K562 (cell line): ENCODE results near the gene SMAD1. TPM values are rescaled to one million over a fixed set of nuclear protein-coding genes. Genes with fewer than 3 reads are reported as not detected.

Source experiments
- REST ChIP-seq, 2 experiments: fragments of 450-650 bp; formaldehyde crosslinking in 1 of 2; IDR thresholded peaks; 2 replicates each; pipeline versions ENCODE4 v1.4.0 to v1.6.1; 2014 to 2020; ENCODE audit warnings: mild to moderate bottlenecking in 2 of 2, borderline replicate concordance in 1 of 2, low read depth in 1 of 2
- TOE1 ChIP-seq, 2 experiments: fragments of 450-650 bp in 1 of 2; sonication (generic) in 1 of 2; formaldehyde crosslinking in 1 of 2; IDR thresholded peaks; 2 replicates each; pipeline versions ENCODE4 v1.7.1 to v1.8.0; 2016 to 2022; ENCODE audit warnings: borderline replicate concordance in 2 of 2, mild to moderate bottlenecking in 2 of 2, antibody characterized with exemption in 1 of 2, inconsistent platforms in 1 of 2, low read depth in 1 of 2, missing genetic modification reagents in 1 of 2, moderate library complexity in 1 of 2
- polyA plus RNA-seq, 8 experiments: library from polyadenylated mRNA; depleted of rRNA in 4 of 8; stranded (reverse) in 5 of 8; unstranded in 3 of 8; fragments of >200 nt; fragmentation: Nextera tagmentation in 2 of 8; fragmentation: Illumina TruSeq in 1 of 8; extraction: Ambion mirVana in 2 of 8; extraction: Trizol in 1 of 8; gene quantifications; 2 replicates each; pipeline versions ENCODE4 v1.2.1 to v1.2.3, GENCODE V29; 2011 to 2014; ENCODE audit warnings: inconsistent platforms in 1 of 8, missing spikeins in 1 of 8
- total RNA-seq, 7 experiments: library from RNA; depleted of rRNA in 6 of 7; stranded (reverse); fragments of >200 nt in 6 of 7; fragmentation: Illumina TruSeq in 2 of 7; extraction: Trizol in 2 of 7; gene quantifications; 2 replicates each; pipeline versions ENCODE4 v1.2.1 to v1.2.3, GENCODE V29; 2011 to 2021; ENCODE audit warnings: low replicate concordance in 1 of 7

SMAD1 gene
- total and polyA plus RNA-seq, 9 of the 15 experiments (the other 6 are each of a cell fraction or from before 2014, with no cell fraction given), result 0.05 to 0.54 (median 0.21) TPM; not detected in 3

GRCh38 chr4:145438298-145438697 is 43.4 kb upstream of the SMAD1 start (continued):
- no peak for TF ChIP-seq TOE1 (IDR thresholded peaks at IDR 0.05; ENCODE audit: borderline replicate concordance)
- TF ChIP-seq TOE1 (CRISPR knock-in tag; IDR thresholded peaks at IDR 0.05; ENCODE audit: borderline replicate concordance, low read depth), result no peak
- TF ChIP-seq REST (IDR thresholded peaks at IDR 0.05; ENCODE audit: borderline replicate concordance), result no peak
- TF ChIP-seq REST (CRISPR knock-in tag; IDR thresholded peaks at IDR 0.05; ENCODE audit: low read depth), result no peak
